Stimulated activated CD8-positive, alpha-beta memory T cell treated with anti-CD3 and anti-CD28 coated beads, Interleukin-15, amount 100 ng/mL, for 48 hours (primary cell): ENCODE measurements around the gene CYP4A11.
"Not testable (repeated sequence)": the region's sequence is repeated elsewhere in the genome, so short reads cannot be mapped to it uniquely, and the experiment has no call there.

Experiments
- DNase-seq, 2 donors: peaks; one replicate each; pipeline ENCODE4 v3.0.0-alpha.2; 2020; ENCODE audit warnings: low read depth in 2 of 2

Gene CYP4A11

GRCh38 chr1:46910790-46911189 is 30.5 kb downstream of the CYP4A11 start:
- DNase-seq, result no peak

GRCh38 chr1:46903481-46903880 is 37.8 kb downstream of the CYP4A11 start:
- no peak for DNase-seq

DNA sequence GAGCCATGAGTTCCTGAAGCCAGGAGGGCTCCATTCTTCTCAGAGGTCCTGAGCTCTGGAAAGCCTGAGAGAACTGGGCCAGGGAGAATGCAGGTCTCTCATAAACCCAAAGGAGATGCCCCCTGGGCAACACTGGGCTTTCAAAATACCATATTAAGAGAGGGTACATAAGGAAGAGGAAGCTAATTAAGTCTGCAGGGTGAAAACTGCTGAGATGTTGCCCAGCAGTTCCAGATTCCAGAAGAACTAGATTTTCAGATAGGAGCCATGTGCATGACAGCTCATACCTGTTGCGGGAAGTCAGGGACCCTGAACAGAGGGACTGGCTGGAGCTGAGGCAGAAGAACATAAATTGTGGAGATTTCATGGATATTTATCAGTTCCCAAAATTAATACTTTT is 40.9 kb downstream of the CYP4A11 start:
- no peak for DNase-seq

DNA sequence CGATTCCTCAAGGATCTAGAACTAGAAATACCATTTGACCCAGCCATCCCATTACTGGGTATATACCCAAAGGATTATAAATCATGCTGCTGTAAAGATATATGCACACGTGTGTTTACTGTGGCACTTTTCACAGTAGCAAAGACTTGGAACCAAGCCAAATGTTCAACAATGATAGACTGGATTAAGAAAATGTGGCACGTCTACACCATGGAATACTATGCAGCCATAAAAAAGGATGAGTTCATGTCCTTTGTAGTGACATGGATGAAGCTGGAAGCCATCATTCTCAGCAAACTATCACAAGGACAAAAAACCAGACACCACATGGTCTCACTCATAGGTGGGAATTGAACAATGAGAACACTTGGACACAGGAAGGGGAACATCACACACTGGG is 59.6 kb downstream of the CYP4A11 start:
- not testable (repeated sequence) for DNase-seq
